ENCODE measurements around the gene TIMD4. TPM values are rescaled to one million over a fixed set of nuclear protein-coding genes. Genes with fewer than 3 reads are reported as not detected.

The TIMD4 gene
- total and polyA plus RNA-seq, 2 experiments from 2014 or later = not detected

DNA sequence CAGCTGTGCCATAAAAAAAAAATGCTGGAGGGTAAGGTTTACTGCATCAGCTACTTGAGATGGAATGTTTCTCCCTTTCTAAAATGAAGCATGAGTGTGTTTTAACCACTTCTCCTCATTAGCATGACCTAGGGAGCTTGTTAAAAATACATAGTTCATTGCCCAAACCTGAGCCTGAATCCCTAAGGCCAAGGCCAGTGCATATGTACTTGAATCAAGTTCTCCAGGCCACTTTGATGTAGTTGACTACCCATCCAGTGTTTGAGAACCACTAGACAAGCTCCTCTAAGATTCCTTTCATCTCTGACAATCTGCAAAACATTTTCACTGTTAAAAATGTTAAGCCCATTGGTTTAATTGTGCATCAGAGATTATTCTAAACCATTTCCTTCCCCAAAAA is 6.7 kb downstream of the TIMD4 start:
- peaks cover 4% of the 10 kb centered on the region; the same call in 1 of the 3 replicates for H3K4me1 Mint-ChIP-seq
- H3K4me3 ChIP-seq = no peak overlapping the region
- no peaks in the 10 kb centered on the region for H3K36me3 Mint-ChIP-seq (ENCODE audit: low read depth)
- no peak overlapping the region for H3K27ac ChIP-seq (ENCODE audit: low read depth)
- H2AFZ ChIP-seq = peak overlapping the region; percentile 72; the same call in 1 of the 2 replicates
- H3K4me2 ChIP-seq = no peak overlapping the region
- no peaks in the 10 kb centered on the region for H4K20me1 ChIP-seq (replicated peaks; ENCODE audit: insufficient read depth)
- DNase-seq (ENCODE audit: low spot score) (no peak), ATAC-seq (no peak)
- H3K27ac Mint-ChIP-seq = no peak overlapping the region
- TF ChIP-seq ZNF331 (CRISPR knock-in tag; IDR thresholded peaks at IDR 0.05; ENCODE audit: low read depth) (no peak), EZH2phosphoT487 (IDR thresholded peaks at IDR 0.05; ENCODE audit: unreplicated experiment) (no peak)
- TF ChIP-seq, protein P1, sequence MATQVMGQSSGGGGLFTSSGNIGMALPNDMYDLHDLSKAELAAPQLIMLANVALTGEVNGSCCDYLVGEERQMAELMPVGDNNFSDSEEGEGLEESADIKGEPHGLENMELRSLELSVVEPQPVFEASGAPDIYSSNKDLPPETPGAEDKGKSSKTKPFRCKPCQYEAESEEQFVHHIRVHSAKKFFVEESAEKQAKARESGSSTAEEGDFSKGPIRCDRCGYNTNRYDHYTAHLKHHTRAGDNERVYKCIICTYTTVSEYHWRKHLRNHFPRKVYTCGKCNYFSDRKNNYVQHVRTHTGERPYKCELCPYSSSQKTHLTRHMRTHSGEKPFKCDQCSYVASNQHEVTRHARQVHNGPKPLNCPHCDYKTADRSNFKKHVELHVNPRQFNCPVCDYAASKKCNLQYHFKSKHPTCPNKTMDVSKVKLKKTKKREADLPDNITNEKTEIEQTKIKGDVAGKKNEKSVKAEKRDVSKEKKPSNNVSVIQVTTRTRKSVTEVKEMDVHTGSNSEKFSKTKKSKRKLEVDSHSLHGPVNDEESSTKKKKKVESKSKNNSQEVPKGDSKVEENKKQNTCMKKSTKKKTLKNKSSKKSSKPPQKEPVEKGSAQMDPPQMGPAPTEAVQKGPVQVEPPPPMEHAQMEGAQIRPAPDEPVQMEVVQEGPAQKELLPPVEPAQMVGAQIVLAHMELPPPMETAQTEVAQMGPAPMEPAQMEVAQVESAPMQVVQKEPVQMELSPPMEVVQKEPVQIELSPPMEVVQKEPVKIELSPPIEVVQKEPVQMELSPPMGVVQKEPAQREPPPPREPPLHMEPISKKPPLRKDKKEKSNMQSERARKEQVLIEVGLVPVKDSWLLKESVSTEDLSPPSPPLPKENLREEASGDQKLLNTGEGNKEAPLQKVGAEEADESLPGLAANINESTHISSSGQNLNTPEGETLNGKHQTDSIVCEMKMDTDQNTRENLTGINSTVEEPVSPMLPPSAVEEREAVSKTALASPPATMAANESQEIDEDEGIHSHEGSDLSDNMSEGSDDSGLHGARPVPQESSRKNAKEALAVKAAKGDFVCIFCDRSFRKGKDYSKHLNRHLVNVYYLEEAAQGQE (IDR thresholded peaks at IDR 0.05; ENCODE audit: unreplicated experiment) = no peak
- peaks cover 2% of the 10 kb centered on the region for H3K27me3 Mint-ChIP-seq (ENCODE audit: insufficient read depth, low read depth, poor library complexity)
- no peak overlapping the region for H3K4me3 Mint-ChIP-seq
- peaks cover 18% of the 10 kb centered on the region for H3K4me1 ChIP-seq (ENCODE audit: insufficient read depth)
- H3K27me3 ChIP-seq (ENCODE audit: insufficient read depth) = no peaks in the 10 kb centered on the region
- H3F3A ChIP-seq (replicated peaks; ENCODE audit: low read depth) = no peaks in the 10 kb centered on the region
- no peaks in the 10 kb centered on the region for H3K79me2 ChIP-seq (replicated peaks; ENCODE audit: insufficient read depth)
- H3K9me3 Mint-ChIP-seq = peaks cover 4% of the 10 kb centered on the region; the same call in 1 of the 3 replicates
- no peaks in the 10 kb centered on the region for H3K36me3 ChIP-seq (ENCODE audit: insufficient read depth)
- H3K9me2 ChIP-seq (ENCODE audit: insufficient read depth) = no peaks in the 10 kb centered on the region

DNA sequence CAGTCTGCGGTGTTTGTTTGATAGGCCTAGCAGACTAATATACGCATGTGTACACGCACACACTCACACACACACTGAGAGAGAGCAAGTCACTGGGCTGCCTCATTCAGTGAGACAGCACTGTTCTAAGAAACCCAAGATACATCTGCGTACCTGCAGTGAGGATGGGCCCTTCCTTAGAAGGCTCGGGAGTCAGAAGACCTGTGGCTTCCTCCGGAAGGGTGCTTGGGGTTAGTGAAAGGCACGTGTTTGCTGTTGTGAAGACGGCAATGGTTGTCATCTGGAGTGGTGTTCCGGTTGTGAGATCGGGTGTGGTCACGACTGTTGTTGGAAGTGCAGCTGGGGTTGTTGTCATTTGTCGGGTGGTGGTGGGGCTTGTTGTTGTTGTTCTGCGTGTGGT is 11.7 kb downstream of the TIMD4 start:
- ATAC-seq (no peak), DNase-seq (ENCODE audit: low spot score) (no peak)
- H3K27ac ChIP-seq (ENCODE audit: low read depth) = no peak overlapping the region
- Mint-ChIP-seq H3K9me3 (no peaks in the 10 kb centered on the region), H3K27me3 (ENCODE audit: insufficient read depth, low read depth, poor library complexity) (peaks cover 3% of the 10 kb centered on the region), H3K36me3 (ENCODE audit: low read depth) (no peaks in the 10 kb centered on the region), H3K27ac (no peak overlapping the region), H3K4me3 (no peak overlapping the region), H3K4me1 (no peaks in the 10 kb centered on the region)
- no peaks in the 10 kb centered on the region for H3K27me3 ChIP-seq (ENCODE audit: insufficient read depth)
- no peaks in the 10 kb centered on the region for H3F3A ChIP-seq (replicated peaks; ENCODE audit: low read depth)
- H3K79me2 ChIP-seq (replicated peaks; ENCODE audit: insufficient read depth) = no peaks in the 10 kb centered on the region
- no peaks in the 10 kb centered on the region for H3K36me3 ChIP-seq (ENCODE audit: insufficient read depth)
- no peak overlapping the region for H3K4me3 ChIP-seq
- no peaks in the 10 kb centered on the region for H4K20me1 ChIP-seq (replicated peaks; ENCODE audit: insufficient read depth)
- no peak overlapping the region for H3K4me2 ChIP-seq
- H2AFZ ChIP-seq = peak overlapping the region; percentile 43; the same call in 1 of the 2 replicates
- H3K9me2 ChIP-seq (ENCODE audit: insufficient read depth) = no peaks in the 10 kb centered on the region
- peaks cover 3% of the 10 kb centered on the region; the same call in 1 of the 2 replicates for H3K4me1 ChIP-seq (ENCODE audit: insufficient read depth)
- TF ChIP-seq ZNF114 (CRISPR knock-in tag; IDR thresholded peaks at IDR 0.05) (no peak), STAT1 (IDR thresholded peaks at IDR 0.05; ENCODE audit: unreplicated experiment) (no peak), NANOG (IDR thresholded peaks at IDR 0.05; ENCODE audit: borderline replicate concordance) (no peak), POLR2AphosphoS5 (IDR thresholded peaks at IDR 0.05; ENCODE audit: low read depth) (no peak), EZH2phosphoT487 (IDR thresholded peaks at IDR 0.05; ENCODE audit: unreplicated experiment) (no peak)
- TF ChIP-seq, protein P2, sequence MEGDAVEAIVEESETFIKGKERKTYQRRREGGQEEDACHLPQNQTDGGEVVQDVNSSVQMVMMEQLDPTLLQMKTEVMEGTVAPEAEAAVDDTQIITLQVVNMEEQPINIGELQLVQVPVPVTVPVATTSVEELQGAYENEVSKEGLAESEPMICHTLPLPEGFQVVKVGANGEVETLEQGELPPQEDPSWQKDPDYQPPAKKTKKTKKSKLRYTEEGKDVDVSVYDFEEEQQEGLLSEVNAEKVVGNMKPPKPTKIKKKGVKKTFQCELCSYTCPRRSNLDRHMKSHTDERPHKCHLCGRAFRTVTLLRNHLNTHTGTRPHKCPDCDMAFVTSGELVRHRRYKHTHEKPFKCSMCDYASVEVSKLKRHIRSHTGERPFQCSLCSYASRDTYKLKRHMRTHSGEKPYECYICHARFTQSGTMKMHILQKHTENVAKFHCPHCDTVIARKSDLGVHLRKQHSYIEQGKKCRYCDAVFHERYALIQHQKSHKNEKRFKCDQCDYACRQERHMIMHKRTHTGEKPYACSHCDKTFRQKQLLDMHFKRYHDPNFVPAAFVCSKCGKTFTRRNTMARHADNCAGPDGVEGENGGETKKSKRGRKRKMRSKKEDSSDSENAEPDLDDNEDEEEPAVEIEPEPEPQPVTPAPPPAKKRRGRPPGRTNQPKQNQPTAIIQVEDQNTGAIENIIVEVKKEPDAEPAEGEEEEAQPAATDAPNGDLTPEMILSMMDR (conservative IDR thresholded peaks at IDR 0.05; ENCODE audit: low read depth in 2 of 2) = no peak
- TF ChIP-seq, protein P3, sequence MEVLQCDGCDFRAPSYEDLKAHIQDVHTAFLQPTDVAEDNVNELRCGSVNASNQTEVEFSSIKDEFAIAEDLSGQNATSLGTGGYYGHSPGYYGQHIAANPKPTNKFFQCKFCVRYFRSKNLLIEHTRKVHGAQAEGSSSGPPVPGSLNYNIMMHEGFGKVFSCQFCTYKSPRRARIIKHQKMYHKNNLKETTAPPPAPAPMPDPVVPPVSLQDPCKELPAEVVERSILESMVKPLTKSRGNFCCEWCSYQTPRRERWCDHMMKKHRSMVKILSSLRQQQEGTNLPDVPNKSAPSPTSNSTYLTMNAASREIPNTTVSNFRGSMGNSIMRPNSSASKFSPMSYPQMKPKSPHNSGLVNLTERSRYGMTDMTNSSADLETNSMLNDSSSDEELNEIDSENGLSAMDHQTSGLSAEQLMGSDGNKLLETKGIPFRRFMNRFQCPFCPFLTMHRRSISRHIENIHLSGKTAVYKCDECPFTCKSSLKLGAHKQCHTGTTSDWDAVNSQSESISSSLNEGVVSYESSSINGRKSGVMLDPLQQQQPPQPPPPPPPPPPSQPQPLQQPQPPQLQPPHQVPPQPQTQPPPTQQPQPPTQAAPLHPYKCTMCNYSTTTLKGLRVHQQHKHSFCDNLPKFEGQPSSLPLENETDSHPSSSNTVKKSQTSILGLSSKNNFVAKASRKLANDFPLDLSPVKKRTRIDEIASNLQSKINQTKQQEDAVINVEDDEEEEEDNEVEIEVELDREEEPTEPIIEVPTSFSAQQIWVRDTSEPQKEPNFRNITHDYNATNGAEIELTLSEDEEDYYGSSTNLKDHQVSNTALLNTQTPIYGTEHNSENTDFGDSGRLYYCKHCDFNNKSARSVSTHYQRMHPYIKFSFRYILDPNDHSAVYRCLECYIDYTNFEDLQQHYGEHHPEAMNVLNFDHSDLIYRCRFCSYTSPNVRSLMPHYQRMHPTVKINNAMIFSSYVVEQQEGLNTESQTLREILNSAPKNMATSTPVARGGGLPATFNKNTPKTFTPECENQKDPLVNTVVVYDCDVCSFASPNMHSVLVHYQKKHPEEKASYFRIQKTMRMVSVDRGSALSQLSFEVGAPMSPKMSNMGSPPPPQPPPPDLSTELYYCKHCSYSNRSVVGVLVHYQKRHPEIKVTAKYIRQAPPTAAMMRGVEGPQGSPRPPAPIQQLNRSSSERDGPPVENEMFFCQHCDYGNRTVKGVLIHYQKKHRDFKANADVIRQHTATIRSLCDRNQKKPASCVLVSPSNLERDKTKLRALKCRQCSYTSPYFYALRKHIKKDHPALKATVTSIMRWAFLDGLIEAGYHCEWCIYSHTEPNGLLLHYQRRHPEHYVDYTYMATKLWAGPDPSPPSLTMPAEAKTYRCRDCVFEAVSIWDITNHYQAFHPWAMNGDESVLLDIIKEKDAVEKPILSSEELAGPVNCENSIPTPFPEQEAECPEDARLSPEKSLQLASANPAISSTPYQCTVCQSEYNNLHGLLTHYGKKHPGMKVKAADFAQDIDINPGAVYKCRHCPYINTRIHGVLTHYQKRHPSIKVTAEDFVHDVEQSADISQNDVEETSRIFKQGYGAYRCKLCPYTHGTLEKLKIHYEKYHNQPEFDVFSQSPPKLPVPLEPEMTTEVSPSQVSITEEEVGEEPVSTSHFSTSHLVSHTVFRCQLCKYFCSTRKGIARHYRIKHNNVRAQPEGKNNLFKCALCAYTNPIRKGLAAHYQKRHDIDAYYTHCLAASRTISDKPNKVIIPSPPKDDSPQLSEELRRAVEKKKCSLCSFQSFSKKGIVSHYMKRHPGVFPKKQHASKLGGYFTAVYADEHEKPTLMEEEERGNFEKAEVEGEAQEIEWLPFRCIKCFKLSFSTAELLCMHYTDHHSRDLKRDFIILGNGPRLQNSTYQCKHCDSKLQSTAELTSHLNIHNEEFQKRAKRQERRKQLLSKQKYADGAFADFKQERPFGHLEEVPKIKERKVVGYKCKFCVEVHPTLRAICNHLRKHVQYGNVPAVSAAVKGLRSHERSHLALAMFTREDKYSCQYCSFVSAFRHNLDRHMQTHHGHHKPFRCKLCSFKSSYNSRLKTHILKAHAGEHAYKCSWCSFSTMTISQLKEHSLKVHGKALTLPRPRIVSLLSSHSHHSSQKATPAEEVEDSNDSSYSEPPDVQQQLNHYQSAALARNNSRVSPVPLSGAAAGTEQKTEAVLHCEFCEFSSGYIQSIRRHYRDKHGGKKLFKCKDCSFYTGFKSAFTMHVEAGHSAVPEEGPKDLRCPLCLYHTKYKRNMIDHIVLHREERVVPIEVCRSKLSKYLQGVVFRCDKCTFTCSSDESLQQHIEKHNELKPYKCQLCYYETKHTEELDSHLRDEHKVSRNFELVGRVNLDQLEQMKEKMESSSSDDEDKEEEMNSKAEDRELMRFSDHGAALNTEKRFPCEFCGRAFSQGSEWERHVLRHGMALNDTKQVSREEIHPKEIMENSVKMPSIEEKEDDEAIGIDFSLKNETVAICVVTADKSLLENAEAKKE (CRISPR knock-in tag; IDR thresholded peaks at IDR 0.05) = no peak
- TF ChIP-seq, protein P4, sequence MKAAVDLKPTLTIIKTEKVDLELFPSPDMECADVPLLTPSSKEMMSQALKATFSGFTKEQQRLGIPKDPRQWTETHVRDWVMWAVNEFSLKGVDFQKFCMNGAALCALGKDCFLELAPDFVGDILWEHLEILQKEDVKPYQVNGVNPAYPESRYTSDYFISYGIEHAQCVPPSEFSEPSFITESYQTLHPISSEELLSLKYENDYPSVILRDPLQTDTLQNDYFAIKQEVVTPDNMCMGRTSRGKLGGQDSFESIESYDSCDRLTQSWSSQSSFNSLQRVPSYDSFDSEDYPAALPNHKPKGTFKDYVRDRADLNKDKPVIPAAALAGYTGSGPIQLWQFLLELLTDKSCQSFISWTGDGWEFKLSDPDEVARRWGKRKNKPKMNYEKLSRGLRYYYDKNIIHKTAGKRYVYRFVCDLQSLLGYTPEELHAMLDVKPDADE (IDR thresholded peaks at IDR 0.05) = no peak
